GF-D8 (cell line): ENCODE measurements around the gene MAP3K19.
A peak's percentile ranks its signal among the peaks of the same experiment; 100 is the strongest.
"Not testable (repeated sequence)": the region's sequence is repeated elsewhere in the genome, so short reads cannot be mapped to it uniquely, and the experiment has no call there.

ENCODE experiments used
- DNase-seq: peaks from one replicate; lab custom pipeline; 2025; lab: John Stamatoyannopoulos, UW

MAP3K19 gene

GRCh38 chr2:134980639-134981038 is 66.6 kb downstream of the MAP3K19 start:
- no peak for DNase-seq

- DNase-seq = no peak
Observed at GRCh38 chr2:134979221-134979620, 68.0 kb downstream of the MAP3K19 start.

GRCh38 chr2:134977104-134977503 is 70.1 kb downstream of the MAP3K19 start:
- not testable (repeated sequence) for DNase-seq

- peak; percentile 74 for DNase-seq
Observed at GRCh38 chr2:134976074-134976702, 71.1 kb downstream of the MAP3K19 start.

- DNase-seq = no peak
Observed at GRCh38 chr2:134975281-134976009, 71.8 kb downstream of the MAP3K19 start.

GRCh38 chr2:134973241-134974138 is 73.8 kb downstream of the MAP3K19 start:
- no peak for DNase-seq

GRCh38 chr2:134967166-134967565 is 80.1 kb downstream of the MAP3K19 start:
- DNase-seq = not testable (repeated sequence)

GRCh38 chr2:134957477-134957876 is 89.8 kb downstream of the MAP3K19 start:
- no peak for DNase-seq

GRCh38 chr2:134955744-134956143 is 91.5 kb downstream of the MAP3K19 start:
- no peak for DNase-seq

- no peak for DNase-seq
Observed at GRCh38 chr2:134954065-134954464, 93.2 kb downstream of the MAP3K19 start.

- no peak for DNase-seq
Observed at GRCh38 chr2:134952608-134953007, 94.6 kb downstream of the MAP3K19 start.

- DNase-seq = no peak
Observed at GRCh38 chr2:134950886-134951285, 96.4 kb downstream of the MAP3K19 start.

GRCh38 chr2:134949981-134950708 is 97.1 kb downstream of the MAP3K19 start:
- no peak for DNase-seq

- no peak for DNase-seq
Observed at GRCh38 chr2:134946073-134946472, 101.2 kb downstream of the MAP3K19 start.

- no peak for DNase-seq
Observed at GRCh38 chr2:134944975-134945374, 102.3 kb downstream of the MAP3K19 start.

GRCh38 chr2:134943540-134943939 is 103.7 kb downstream of the MAP3K19 start:
- DNase-seq = peak; percentile 11

- no peak for DNase-seq
Observed at GRCh38 chr2:134936691-134937090, 110.6 kb downstream of the MAP3K19 start.

GRCh38 chr2:134934641-134935040 is 112.6 kb downstream of the MAP3K19 start:
- no peak for DNase-seq

- DNase-seq = no peak
Observed at GRCh38 chr2:134934150-134934549, 113.1 kb downstream of the MAP3K19 start.

GRCh38 chr2:134933732-134934131 is 113.5 kb downstream of the MAP3K19 start:
- DNase-seq = no peak

GRCh38 chr2:134932864-134933526 is 114.3 kb downstream of the MAP3K19 start:
- no peak for DNase-seq
